Natural killer cell (primary cell): ENCODE data around the gene DYSF. TPM values are rescaled to one million over a fixed set of nuclear protein-coding genes. Genes with fewer than 3 reads are reported as not detected.

ENCODE experiments used
- ATAC-seq, 3 donors: fragments of 150-1000 bp in 2 of 3; fragments of 200-7000 bp in 1 of 3; cut with Tn5 transposase; 1 replicate in 1 of 3; 2 replicates in 2 of 3; pipeline ENCODE4 v1.10.0; 2021; ENCODE audit warnings: mild to moderate bottlenecking in 2 of 3, moderate library complexity in 2 of 3
- DNase-seq, 2 donors: peaks; one replicate each; pipeline versions ENCODE4 v3.0.0 to v3.0.0-alpha.2; 2013 to 2021; ENCODE audit warnings: mixed read lengths in 1 of 2
- H3K27ac ChIP-seq: one replicate; pipeline ENCODE4 v1.5.1; 2013; ENCODE audit warnings: mild to moderate bottlenecking, low read length
- H3K27me3 ChIP-seq: one replicate; pipeline ENCODE4 v1.6.1; 2013; ENCODE audit warnings: low read length; ENCODE audit not compliant: control insufficient read depth, insufficient read depth
- H3K36me3 ChIP-seq: one replicate; pipeline ENCODE4 v1.6.1; 2013; ENCODE audit warnings: low read length; ENCODE audit not compliant: control insufficient read depth, insufficient read depth
- H3K4me1 ChIP-seq: one replicate; pipeline ENCODE4 v1.6.1; 2013; ENCODE audit warnings: low read length; ENCODE audit not compliant: control insufficient read depth, insufficient read depth
- H3K4me3 ChIP-seq: one replicate; pipeline ENCODE4 v1.5.1; 2013; ENCODE audit warnings: low read length
- H3K9me3 ChIP-seq: one replicate; pipeline ENCODE4 v1.6.1; 2013; ENCODE audit warnings: low read length; ENCODE audit not compliant: control insufficient read depth, insufficient read depth
- H3K27ac Mint-ChIP-seq, 2 donors: one replicate each; pipeline ENCODE4 v1.8.0; 2022; ENCODE audit warnings: mild to moderate bottlenecking in 2 of 2, mixed read lengths in 2 of 2, moderate library complexity in 1 of 2
- H3K27me3 Mint-ChIP-seq, 2 donors: one replicate each; pipeline ENCODE4 v1.8.0; 2022; ENCODE audit warnings: low read depth in 2 of 2, mixed read lengths in 2 of 2
- H3K36me3 Mint-ChIP-seq: one replicate; pipeline ENCODE4 v1.8.0; 2022; ENCODE audit warnings: mixed read lengths
- H3K4me1 Mint-ChIP-seq, 2 donors: one replicate each; pipeline ENCODE4 v1.8.0; 2022; ENCODE audit warnings: mixed read lengths in 2 of 2
- H3K4me3 Mint-ChIP-seq: one replicate; pipeline ENCODE4 v1.8.0; 2022; ENCODE audit warnings: mild to moderate bottlenecking, moderate library complexity, mixed read lengths
- H3K9me3 Mint-ChIP-seq, 2 donors: one replicate each; pipeline ENCODE4 v1.8.0; 2022; ENCODE audit warnings: mixed read lengths in 2 of 2
- WGBS: methylation state at CpG from one replicate; pipeline ENCODE4 v1.1.7; 2013; ENCODE audit warnings: missing lambda C conversion rate; ENCODE audit not compliant: insufficient coverage; 5-methylcytosine and 5-hydroxymethylcytosine counted together
- intact Hi-C: fragments of 100-400 bp; cut with micrococcal nuclease; formaldehyde crosslinking; loops from one replicate; pipeline ENCODE4 v1.14.2; 2022
- total RNA-seq, 4 donors: library from RNA; stranded (reverse); fragments of 120-200 nt in 1 of 4; gene quantifications; one replicate each; pipeline versions ENCODE4 v1.2.3 to v1.2.4, GENCODE V29; 2013 to 2022
- TF ChIP-seq, protein P1 (sequence below): fragments of 200-600 bp; IDR thresholded peaks from one replicate; pipeline ENCODE4 v1.8.0; 2022; ENCODE audit warnings: antibody characterized with exemption

Gene DYSF
- total RNA-seq, 3 donors from 2014 or later (not counting 1 experiment from before 2014, with no cell fraction given), result 11.4 to 19.5 (median 12.4) TPM

DNA sequence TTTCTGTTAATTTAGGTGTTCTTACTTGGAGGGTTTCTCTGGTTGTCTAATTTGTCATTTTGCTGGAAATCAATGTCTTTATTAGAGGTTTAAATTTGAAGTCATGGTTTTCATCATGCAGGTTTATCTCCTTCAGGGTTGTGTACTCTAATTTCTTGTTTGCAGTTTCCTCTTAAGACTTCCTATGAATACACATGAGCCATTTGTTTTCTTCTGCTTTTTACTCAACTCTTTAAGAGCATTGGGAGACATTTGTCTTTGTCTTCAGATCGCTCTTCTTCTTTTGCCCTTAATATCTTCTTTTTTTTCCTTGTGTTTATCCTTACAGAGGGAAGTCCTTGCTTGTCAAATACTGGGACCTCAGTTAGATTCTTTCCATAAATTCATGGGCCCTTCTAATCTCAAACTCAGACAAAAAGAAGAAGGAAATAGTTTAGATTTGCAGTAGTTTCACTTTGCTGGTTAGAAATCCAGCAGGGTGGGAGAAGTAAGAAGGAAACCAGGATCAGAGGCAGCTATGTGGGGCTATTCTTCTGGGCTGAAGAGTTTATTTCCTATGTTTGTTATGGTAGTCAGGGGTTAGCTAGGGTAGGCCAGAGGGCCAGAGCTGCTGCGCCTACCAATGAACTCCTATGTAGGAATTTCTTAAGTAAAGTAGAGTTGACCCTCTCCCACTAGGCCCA lies 176.6 kb downstream of the DYSF start:
- Mint-ChIP-seq H3K27me3 (peaks cover 10 to 27% of the 10 kb centered on the region in 2 donors), H3K4me1 (no peaks in the 10 kb centered on the region), H3K4me3 (no peak overlapping the region), H3K36me3 (no peaks in the 10 kb centered on the region), H3K9me3 (no peaks in the 10 kb centered on the region), H3K27ac (no peak overlapping the region)
- intact Hi-C loops, result no loop called here
- Histone ChIP-seq H3K27ac (no peak overlapping the region), H3K36me3 (no peaks in the 10 kb centered on the region), H3K4me1 (no peaks in the 10 kb centered on the region), H3K4me3 (no peak overlapping the region), H3K9me3 (no peaks in the 10 kb centered on the region), H3K27me3 (no peaks in the 10 kb centered on the region)
- no peak for DNase-seq
- ATAC-seq, result no peak
- 100% methylated on average over 1 of the region's 2 CpGs for WGBS
- TF ChIP-seq, protein P1, sequence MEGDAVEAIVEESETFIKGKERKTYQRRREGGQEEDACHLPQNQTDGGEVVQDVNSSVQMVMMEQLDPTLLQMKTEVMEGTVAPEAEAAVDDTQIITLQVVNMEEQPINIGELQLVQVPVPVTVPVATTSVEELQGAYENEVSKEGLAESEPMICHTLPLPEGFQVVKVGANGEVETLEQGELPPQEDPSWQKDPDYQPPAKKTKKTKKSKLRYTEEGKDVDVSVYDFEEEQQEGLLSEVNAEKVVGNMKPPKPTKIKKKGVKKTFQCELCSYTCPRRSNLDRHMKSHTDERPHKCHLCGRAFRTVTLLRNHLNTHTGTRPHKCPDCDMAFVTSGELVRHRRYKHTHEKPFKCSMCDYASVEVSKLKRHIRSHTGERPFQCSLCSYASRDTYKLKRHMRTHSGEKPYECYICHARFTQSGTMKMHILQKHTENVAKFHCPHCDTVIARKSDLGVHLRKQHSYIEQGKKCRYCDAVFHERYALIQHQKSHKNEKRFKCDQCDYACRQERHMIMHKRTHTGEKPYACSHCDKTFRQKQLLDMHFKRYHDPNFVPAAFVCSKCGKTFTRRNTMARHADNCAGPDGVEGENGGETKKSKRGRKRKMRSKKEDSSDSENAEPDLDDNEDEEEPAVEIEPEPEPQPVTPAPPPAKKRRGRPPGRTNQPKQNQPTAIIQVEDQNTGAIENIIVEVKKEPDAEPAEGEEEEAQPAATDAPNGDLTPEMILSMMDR, result no peak

DNA sequence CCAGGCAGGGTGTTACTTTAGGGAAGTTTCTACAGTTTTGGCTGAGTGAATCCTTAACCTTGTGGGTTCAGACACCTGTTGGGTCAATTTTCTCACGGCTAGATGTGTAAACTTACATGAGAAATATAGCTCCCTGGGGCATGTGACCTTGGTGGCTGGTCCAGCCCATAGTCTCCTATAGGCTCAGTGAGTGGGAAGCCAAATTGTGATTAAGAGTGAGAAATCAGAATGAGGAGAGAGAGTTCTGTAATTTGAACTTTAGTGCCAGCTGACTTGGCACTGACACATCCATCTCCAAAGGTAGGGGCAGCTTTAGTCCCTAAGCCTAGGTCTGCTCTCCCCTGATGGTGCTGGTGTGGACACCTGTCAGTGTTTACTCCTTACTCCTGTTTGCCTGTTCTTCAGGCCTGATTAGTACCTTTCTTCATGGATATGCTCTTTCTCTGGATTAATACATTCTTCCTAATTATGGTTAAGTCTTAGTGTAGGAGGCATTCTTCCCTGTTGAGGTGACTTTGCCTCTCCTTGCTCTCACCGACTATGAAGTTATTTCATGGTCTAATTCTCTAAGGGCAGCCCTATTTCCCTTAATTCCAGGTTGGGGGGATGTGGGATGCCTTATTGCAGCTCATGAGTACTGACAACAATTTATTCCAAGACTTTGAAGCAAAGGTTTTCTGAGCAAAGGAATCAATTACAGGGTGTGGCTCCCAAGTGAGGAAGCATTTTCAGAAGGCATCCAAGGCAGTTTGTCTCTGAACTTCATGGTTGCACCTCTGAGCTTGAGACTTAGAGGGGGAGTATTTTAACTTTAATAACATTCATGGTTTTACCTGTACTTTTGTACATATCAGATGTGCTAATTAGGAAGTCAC lies 177.3 kb downstream of the DYSF start:
- 69% methylated on average over 2 of the region's 2 CpGs for WGBS
- Mint-ChIP-seq H3K9me3 (no peaks in the 10 kb centered on the region), H3K4me3 (no peak overlapping the region), H3K4me1 (no peaks in the 10 kb centered on the region), H3K27me3 (peaks cover 10 to 22% of the 10 kb centered on the region in 2 donors), H3K27ac (no peak overlapping the region), H3K36me3 (no peaks in the 10 kb centered on the region)
- ATAC-seq (no peak), DNase-seq (no peak)
- Histone ChIP-seq H3K27me3 (no peaks in the 10 kb centered on the region), H3K36me3 (no peaks in the 10 kb centered on the region), H3K4me1 (no peaks in the 10 kb centered on the region), H3K27ac (no peak overlapping the region), H3K4me3 (no peak overlapping the region), H3K9me3 (no peaks in the 10 kb centered on the region)
- TF ChIP-seq, protein P1, result no peak
- intact Hi-C loops, result no loop called here

DNA sequence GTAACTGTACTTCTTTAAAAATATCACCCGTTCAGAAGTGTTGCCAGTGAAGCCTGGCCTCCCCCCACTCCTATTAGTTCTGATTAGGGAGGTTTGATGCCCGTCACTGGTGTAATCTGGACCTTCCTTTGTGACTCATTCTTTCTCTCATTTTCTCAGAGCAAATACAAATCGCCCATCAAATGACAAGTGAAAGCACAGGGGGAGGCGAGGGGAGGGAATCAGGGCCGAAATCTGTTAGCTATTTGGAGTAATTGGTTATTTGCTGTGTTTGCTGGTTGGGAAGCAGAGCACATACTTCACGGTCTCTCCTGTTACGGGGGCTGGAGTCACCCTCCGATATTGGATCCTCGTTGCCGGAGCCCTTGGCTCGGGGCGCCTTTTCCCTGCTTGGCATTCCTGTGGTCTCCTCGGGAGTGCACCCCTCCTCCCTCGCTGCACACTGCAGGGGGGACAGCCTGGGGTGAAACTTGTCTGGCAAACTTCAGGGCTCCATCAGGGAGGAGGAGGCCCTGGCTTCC lies 178.1 kb downstream of the DYSF start:
- no peaks in the 10 kb centered on the region for H3K4me1 Mint-ChIP-seq
- TF ChIP-seq, protein P1, result no peak
- Histone ChIP-seq H3K36me3 (no peaks in the 10 kb centered on the region), H3K27ac (no peak overlapping the region), H3K9me3 (no peaks in the 10 kb centered on the region), H3K4me1 (no peaks in the 10 kb centered on the region), H3K27me3 (no peaks in the 10 kb centered on the region), H3K4me3 (no peak overlapping the region)
- H3K4me3 Mint-ChIP-seq, result no peak overlapping the region
- intact Hi-C loops, result no loop called here
- peaks cover 10 to 22% of the 10 kb centered on the region in 2 donors for H3K27me3 Mint-ChIP-seq
- no peak for ATAC-seq
- H3K27ac Mint-ChIP-seq, result no peak overlapping the region
- no peak for DNase-seq
- 92% methylated on average over 12 of the region's 14 CpGs for WGBS
- H3K9me3 Mint-ChIP-seq, result no peaks in the 10 kb centered on the region
- no peaks in the 10 kb centered on the region for H3K36me3 Mint-ChIP-seq
